PC-3 (cell line): Measurements from ENCODE around the gene FGR. TPM values are rescaled to one million over a fixed set of nuclear protein-coding genes. Genes with fewer than 3 reads are reported as not detected.
A peak's percentile ranks its signal among the peaks of the same experiment; 100 is the strongest.

Experiments
- ATAC-seq: fragments of 200-7000 bp; cut with Tn5 transposase; 2 replicates; pipeline ENCODE4 v1.9.1; 2020; ENCODE audit warnings: mild to moderate bottlenecking, moderate library complexity
- BruUV-seq: library from RNA; stranded (reverse); fragments of 400-500 nt; replicated peaks from 2 replicates; lab custom pipeline; 2021; lab: Mats Ljungman, UMichigan
- CTCF ChIA-PET: fragments of 300-600 bp; sonication (Branson Sonifier 250); formaldehyde crosslinking; loops from one replicate; lab custom pipeline; 2022; ENCODE audit warnings: antibody characterized with exemption; lab: Charles Lee
- POLR2A ChIA-PET: fragments of 300-600 bp; sonication (Branson Sonifier 250); formaldehyde crosslinking; loops from one replicate; lab custom pipeline; 2022; ENCODE audit warnings: antibody characterized with exemption; ENCODE audit not compliant: unreplicated experiment; lab: Charles Lee
- DNase-seq: peaks from one replicate; pipeline ENCODE4 v3.0.0-alpha.2; 2015
- H2AFZ ChIP-seq: fragments of 300-600 bp; sonication (generic); 2 replicates; pipeline ENCODE4 v1.6.0; 2016; ENCODE audit warnings: antibody characterized with exemption, low read length
- H3F3A ChIP-seq: fragments of 300-600 bp; sonication (generic); one replicate; pipeline ENCODE4 v1.6.0; 2017; ENCODE audit warnings: antibody characterized with exemption, low read length, control low read depth, mild to moderate bottlenecking; ENCODE audit not compliant: unreplicated experiment
- H3K27ac ChIP-seq: fragments of 300-600 bp; sonication (generic); 2 replicates; pipeline ENCODE4 v1.5.1; 2016; ENCODE audit warnings: mild to moderate bottlenecking, low read length
- H3K27me3 ChIP-seq: fragments of 300-600 bp; sonication (generic); 2 replicates; pipeline ENCODE4 v1.6.1; 2016; ENCODE audit warnings: low read length, mixed read lengths
- H3K36me3 ChIP-seq: fragments of 300-600 bp; sonication (generic); 2 replicates; pipeline ENCODE4 v1.6.1; 2016; ENCODE audit warnings: low read depth, mixed run types, low read length, mixed read lengths
- H3K4me1 ChIP-seq: fragments of 300-600 bp; sonication (generic); 2 replicates; pipeline ENCODE4 v1.5.1; 2016; ENCODE audit warnings: low read length; ENCODE audit not compliant: insufficient read depth
- H3K4me2 ChIP-seq: fragments of 300-600 bp; sonication (generic); 2 replicates; pipeline ENCODE4 v1.6.0; 2016; ENCODE audit warnings: low read length
- H3K4me3 ChIP-seq: fragments of 300-600 bp; sonication (generic); 2 replicates; pipeline ENCODE4 v1.5.1; 2016; ENCODE audit warnings: mild to moderate bottlenecking, low read length, mixed read lengths
- H3K79me2 ChIP-seq: fragments of 300-600 bp; sonication (generic); 2 replicates; pipeline ENCODE4 v1.6.1; 2017; ENCODE audit warnings: low read length, mixed read lengths
- H3K9ac ChIP-seq: fragments of 300-600 bp; sonication (generic); 2 replicates; pipeline ENCODE4 v1.6.0; 2016; ENCODE audit warnings: mild to moderate bottlenecking, low read length
- H3K9me2 ChIP-seq: fragments of 300-600 bp; sonication (generic); replicated peaks from 2 replicates; pipeline ENCODE4 v1.6.1; 2016; ENCODE audit warnings: mixed run types, low read length, mixed read lengths
- H3K9me3 ChIP-seq: fragments of 300-600 bp; sonication (generic); 2 replicates; pipeline ENCODE4 v1.6.1; 2016; ENCODE audit warnings: low read length, mixed read lengths
- H4K20me1 ChIP-seq: fragments of 300-600 bp; sonication (generic); 2 replicates; pipeline ENCODE4 v1.6.1; 2016; ENCODE audit warnings: low read length, mixed read lengths
- CTCF ChIP-seq: fragments of 300-600 bp; sonication (generic); conservative IDR thresholded peaks from 2 replicates; pipeline ENCODE4 v1.5.1; 2017; ENCODE audit warnings: antibody characterized with exemption, low read depth, mild to moderate bottlenecking, low read length
- EZH2 ChIP-seq: fragments of 300-600 bp; sonication (generic); IDR thresholded peaks from one replicate; pipeline ENCODE4 v1.6.1; 2017; ENCODE audit warnings: antibody characterized with exemption, mild to moderate bottlenecking, low read length; ENCODE audit not compliant: unreplicated experiment
- EZH2phosphoT487 ChIP-seq: fragments of 300-600 bp; sonication (generic); IDR thresholded peaks from 2 replicates; pipeline ENCODE4 v1.6.1; 2018; ENCODE audit warnings: mild to moderate bottlenecking, antibody characterized with exemption, low read length, borderline replicate concordance
- intact Hi-C: fragments of 100-400 bp; cut with micrococcal nuclease; formaldehyde crosslinking; loops from 2 replicates; pipeline ENCODE4 v1.9.0; 2023
- total RNA-seq: library from RNA; depleted of rRNA; stranded (reverse); fragments of >200 nt; gene quantifications from 2 replicates; pipeline ENCODE4 v1.2.3, GENCODE V29; 2014

FGR gene
- total RNA-seq, 1 experiment from 2014 or later: not detected

- Histone ChIP-seq H3K9ac (no peak overlapping the region), H3K4me2 (no peak overlapping the region), H3K9me2 (no peaks in the 10 kb centered on the region), H3K9me3 (no peaks in the 10 kb centered on the region), H3K27ac (no peak overlapping the region), H2AFZ (no peak overlapping the region), H3K4me3 (no peak overlapping the region), H3K4me1 (peaks cover 17% of the 10 kb centered on the region), H3K36me3 (no peaks in the 10 kb centered on the region), H3F3A (no peaks in the 10 kb centered on the region), H3K79me2 (no peaks in the 10 kb centered on the region), H4K20me1 (no peaks in the 10 kb centered on the region), H3K27me3 (no peaks in the 10 kb centered on the region)
- DNase-seq: no peak
- ATAC-seq: no peak
- POLR2A ChIA-PET: no interaction called here
- no peak for TF ChIP-seq EZH2
- no peak for TF ChIP-seq CTCF
- TF ChIP-seq EZH2phosphoT487: no peak
- CTCF ChIA-PET: interaction anchor here (0.6 kb wide), 1 partner anchor 55 kb away, joined by 3 read pairs; no protein-coding TSS in a partner anchor
- intact Hi-C loops: loop anchor here (5.0 kb wide), 2 partner anchors 104 to 259 kb away; no protein-coding TSS in a partner anchor
- BruUV-seq: no TSS peak
Measured at GRCh38 chr1:27661412-27662075, 26.6 kb upstream of the FGR start.

GRCh38 chr1:27660300-27660835, 25.4 kb upstream of the FGR start:
- peak overlapping the region; percentile 73 for H2AFZ ChIP-seq
- H4K20me1 ChIP-seq: no peaks in the 10 kb centered on the region
- no peak overlapping the region for H3K27ac ChIP-seq
- CTCF ChIA-PET: no interaction called here
- H3K79me2 ChIP-seq: no peaks in the 10 kb centered on the region
- TSS peak; percentile 66 for BruUV-seq
- ATAC-seq: no peak; the same call in 1 of the 2 replicates
- H3K9me3 ChIP-seq: no peaks in the 10 kb centered on the region
- POLR2A ChIA-PET: no interaction called here
- TF ChIP-seq EZH2phosphoT487 (no peak), EZH2 (no peak)
- no peaks in the 10 kb centered on the region for H3K36me3 ChIP-seq
- intact Hi-C loops: loop anchor here (5.0 kb wide), 2 partner anchors 103 to 258 kb away; no protein-coding TSS in a partner anchor
- H3F3A ChIP-seq: no peaks in the 10 kb centered on the region
- peaks cover 17% of the 10 kb centered on the region for H3K4me1 ChIP-seq
- H3K4me3 ChIP-seq: peak overlapping the region; percentile 61
- H3K9me2 ChIP-seq: no peaks in the 10 kb centered on the region
- peak overlapping the region; percentile 6 for H3K9ac ChIP-seq
- H3K4me2 ChIP-seq: peak overlapping the region; percentile 74
- H3K27me3 ChIP-seq: no peaks in the 10 kb centered on the region
- peak; percentile 14 for DNase-seq

- peak overlapping the region; percentile 73 for H2AFZ ChIP-seq
- intact Hi-C loops: loop anchor here (5.0 kb wide), 2 partner anchors 102 to 257 kb away; no protein-coding TSS in a partner anchor
- ChIA-PET CTCF (no interaction called here), POLR2A (no interaction called here)
- TF ChIP-seq EZH2 (no peak), EZH2phosphoT487 (no peak), CTCF (no peak)
- peak overlapping the region; percentile 50 for H3K27ac ChIP-seq
- H3K4me2 ChIP-seq: peak overlapping the region; percentile 79
- peak; percentile 81 for ATAC-seq
- H3F3A ChIP-seq: no peaks in the 10 kb centered on the region
- H3K79me2 ChIP-seq: no peaks in the 10 kb centered on the region
- H3K36me3 ChIP-seq: no peaks in the 10 kb centered on the region
- no peaks in the 10 kb centered on the region for H3K27me3 ChIP-seq
- H3K4me1 ChIP-seq: peaks cover 17% of the 10 kb centered on the region
- H3K4me3 ChIP-seq: peak overlapping the region; percentile 61
- DNase-seq: peak; percentile 85
- H3K9ac ChIP-seq: peak overlapping the region; percentile 46
- TSS peak; percentile 60 for BruUV-seq
- H3K9me2 ChIP-seq: no peaks in the 10 kb centered on the region
- no peaks in the 10 kb centered on the region for H3K9me3 ChIP-seq
- H4K20me1 ChIP-seq: no peaks in the 10 kb centered on the region
Measured at GRCh38 chr1:27659497-27660299, 24.7 kb upstream of the FGR start.
